Measurements from ENCODE around the gene POLR2H.

Gene POLR2H

DNA sequence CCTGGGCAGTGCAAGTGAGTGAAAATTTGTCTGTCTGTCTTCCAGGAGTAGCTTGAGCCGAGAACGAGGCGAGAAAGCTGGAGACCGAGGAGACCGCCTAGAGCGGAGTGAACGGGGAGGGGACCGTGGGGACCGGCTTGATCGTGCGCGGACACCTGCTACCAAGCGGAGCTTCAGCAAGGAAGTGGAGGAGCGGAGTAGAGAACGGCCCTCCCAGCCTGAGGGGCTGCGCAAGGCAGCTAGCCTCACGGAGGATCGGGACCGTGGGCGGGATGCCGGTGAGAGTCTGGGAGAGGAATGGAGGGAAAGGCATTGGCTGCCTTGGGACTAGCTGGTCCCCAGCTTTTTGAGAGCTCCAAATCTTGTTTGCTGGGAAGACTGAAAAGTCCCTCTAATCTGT, 34.3 kb upstream of the POLR2H start:
- Mint-ChIP-seq H3K27me3 (ENCODE audit: low read depth) (no peaks in the 10 kb centered on the region), H3K27ac (no peak overlapping the region), H3K4me3 (no peak overlapping the region), H3K9me3 (no peaks in the 10 kb centered on the region), H3K4me1 (ENCODE audit: low read depth) (peaks cover 9% of the 10 kb centered on the region), H3K36me3 (ENCODE audit: low read depth) (peaks cover 84% of the 10 kb centered on the region)
- DNase-seq (ENCODE audit: low spot score), result no peak

- H3K27ac Mint-ChIP-seq, result no peak overlapping the region
- DNase-seq (ENCODE audit: low spot score), result no peak
- H3K9me3 Mint-ChIP-seq, result no peaks in the 10 kb centered on the region
- peaks cover 23% of the 10 kb centered on the region for H3K4me1 Mint-ChIP-seq (ENCODE audit: low read depth)
- peaks cover 87% of the 10 kb centered on the region for H3K36me3 Mint-ChIP-seq (ENCODE audit: low read depth)
- H3K4me3 Mint-ChIP-seq, result no peak overlapping the region
- H3K27me3 Mint-ChIP-seq (ENCODE audit: low read depth), result no peaks in the 10 kb centered on the region
These were observed 33.0 kb upstream of the POLR2H start for GRCh38 chr3:184328516-184328915.

DNA sequence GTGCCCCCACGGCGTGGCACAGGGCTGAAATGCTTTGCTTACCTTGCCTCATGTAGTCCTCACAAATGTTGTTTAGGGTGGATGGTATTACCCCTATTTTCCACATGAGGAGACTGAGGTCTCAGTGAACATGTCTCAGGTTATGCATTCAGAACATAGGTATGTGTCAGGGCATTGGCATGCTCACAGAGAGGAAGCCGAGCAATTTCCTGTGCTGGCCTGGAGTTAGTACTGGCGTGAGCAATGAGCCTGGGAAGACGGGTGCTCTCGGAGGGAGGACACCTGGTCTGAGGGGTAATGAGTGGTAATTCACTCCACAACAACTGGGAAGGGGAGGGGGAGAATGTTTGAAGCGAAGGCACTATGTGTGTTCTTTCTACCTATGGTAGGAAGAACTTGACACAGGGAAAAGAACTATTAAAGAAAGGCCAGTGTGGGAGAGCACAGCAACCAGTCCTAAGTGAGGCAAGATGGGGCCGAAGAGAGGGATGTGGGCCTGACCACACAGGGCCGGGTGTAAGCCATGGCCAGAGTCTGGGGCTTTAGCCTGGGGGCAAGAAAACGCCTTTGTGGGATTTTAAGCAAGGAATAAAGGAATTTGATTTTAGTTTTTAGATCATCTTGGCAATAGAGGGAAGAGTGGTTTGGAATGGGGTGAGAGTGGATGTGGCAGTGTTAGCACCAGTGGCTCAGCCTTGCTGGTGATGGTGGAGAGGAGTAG, 29.0 kb upstream of the POLR2H start:
- no peak for DNase-seq (ENCODE audit: low spot score)
- peak overlapping the region; percentile 80 for H3K27ac Mint-ChIP-seq
- no peaks in the 10 kb centered on the region for H3K27me3 Mint-ChIP-seq (ENCODE audit: low read depth)
- H3K36me3 Mint-ChIP-seq (ENCODE audit: low read depth), result peaks cover 64% of the 10 kb centered on the region
- no peaks in the 10 kb centered on the region for H3K9me3 Mint-ChIP-seq
- H3K4me1 Mint-ChIP-seq (ENCODE audit: low read depth), result peaks cover 46% of the 10 kb centered on the region
- H3K4me3 Mint-ChIP-seq, result no peak overlapping the region

DNA sequence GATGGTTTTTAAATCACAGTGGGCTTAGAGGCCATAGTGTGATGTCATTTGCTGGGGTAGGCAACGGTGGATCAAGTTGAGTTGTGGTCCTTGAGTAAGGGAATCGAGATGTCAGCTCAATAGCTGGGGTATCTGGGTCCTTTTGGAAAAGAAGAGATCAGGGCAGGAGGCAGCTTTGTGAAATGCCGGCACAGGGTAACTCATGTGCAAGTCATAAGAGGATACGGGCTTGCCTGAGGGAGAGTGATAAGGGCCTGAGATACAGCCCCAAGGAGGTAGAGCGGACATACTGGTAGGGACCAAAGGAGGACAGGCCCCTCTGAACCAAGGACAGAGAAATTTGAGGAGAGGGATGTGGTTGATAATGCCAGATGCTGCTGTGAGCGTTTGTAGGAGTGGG, 28.3 kb upstream of the POLR2H start:
- H3K27me3 Mint-ChIP-seq (ENCODE audit: low read depth), result no peaks in the 10 kb centered on the region
- H3K9me3 Mint-ChIP-seq, result no peaks in the 10 kb centered on the region
- H3K27ac Mint-ChIP-seq, result peak overlapping the region; percentile 80
- no peak for DNase-seq (ENCODE audit: low spot score)
- no peak overlapping the region for H3K4me3 Mint-ChIP-seq
- H3K4me1 Mint-ChIP-seq (ENCODE audit: low read depth), result peaks cover 52% of the 10 kb centered on the region
- H3K36me3 Mint-ChIP-seq (ENCODE audit: low read depth), result peaks cover 59% of the 10 kb centered on the region

DNA sequence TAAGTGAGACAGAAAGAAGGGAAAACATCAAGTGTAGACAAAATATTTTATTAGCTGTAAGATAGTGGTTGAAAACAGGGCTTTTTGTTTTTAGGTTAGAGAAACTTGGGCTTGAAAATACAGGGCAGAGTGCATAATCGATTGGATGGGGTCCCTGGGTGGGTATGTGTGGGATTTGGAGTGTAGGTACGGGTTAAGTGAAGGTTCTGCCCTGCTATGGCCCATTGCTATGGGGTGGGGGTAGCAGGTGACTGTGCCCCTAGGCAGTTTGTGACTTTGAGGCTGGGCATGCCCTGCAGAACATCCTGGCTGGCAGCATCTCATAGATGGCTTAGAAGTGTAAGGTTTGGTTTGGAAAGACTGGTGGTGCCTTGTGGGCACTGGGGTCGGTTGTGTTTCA, 27.8 kb upstream of the POLR2H start:
- DNase-seq (ENCODE audit: low spot score), result no peak
- Mint-ChIP-seq H3K4me3 (peak overlapping the region; percentile 39), H3K4me1 (ENCODE audit: low read depth) (peaks cover 50% of the 10 kb centered on the region), H3K27ac (peak overlapping the region; percentile 80), H3K9me3 (no peaks in the 10 kb centered on the region), H3K36me3 (ENCODE audit: low read depth) (peaks cover 54% of the 10 kb centered on the region), H3K27me3 (ENCODE audit: low read depth) (no peaks in the 10 kb centered on the region)

DNA sequence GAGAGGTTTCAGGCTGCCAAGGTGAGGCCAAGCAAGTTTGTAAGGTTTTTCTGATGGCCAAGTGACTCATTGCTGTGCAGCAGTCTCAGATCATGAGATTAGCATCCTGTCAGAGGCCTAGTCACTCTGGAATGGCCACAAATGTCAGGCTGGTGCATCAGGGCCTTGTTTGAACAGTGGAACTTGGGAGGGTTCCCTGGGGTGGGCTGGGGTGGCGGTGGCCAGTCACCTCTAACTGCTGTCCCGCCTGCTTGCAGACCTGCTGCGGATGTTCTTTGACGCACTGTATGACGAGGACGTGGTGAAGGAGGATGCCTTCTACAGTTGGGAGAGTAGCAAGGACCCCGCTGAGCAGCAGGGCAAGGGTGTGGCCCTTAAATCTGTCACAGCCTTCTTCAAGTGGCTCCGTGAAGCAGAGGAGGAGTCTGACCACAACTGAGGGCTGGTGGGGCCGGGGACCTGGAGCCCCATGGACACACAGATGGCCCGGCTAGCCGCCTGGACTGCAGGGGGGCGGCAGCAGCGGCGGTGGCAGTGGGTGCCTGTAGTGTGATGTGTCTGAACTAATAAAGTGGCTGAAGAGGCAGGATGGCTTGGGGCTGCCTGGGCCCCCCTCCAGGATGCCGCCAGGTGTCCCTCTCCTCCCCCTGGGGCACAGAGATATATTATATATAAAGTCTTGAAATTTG, 26.9 kb upstream of the POLR2H start:
- DNase-seq (ENCODE audit: low spot score), result peak; percentile 67
- peaks cover 49% of the 10 kb centered on the region for H3K4me1 Mint-ChIP-seq (ENCODE audit: low read depth)
- H3K36me3 Mint-ChIP-seq (ENCODE audit: low read depth), result peaks cover 47% of the 10 kb centered on the region
- no peaks in the 10 kb centered on the region for H3K9me3 Mint-ChIP-seq
- H3K27ac Mint-ChIP-seq, result peak overlapping the region; percentile 80
- peak overlapping the region; percentile 37 for H3K4me3 Mint-ChIP-seq
- no peaks in the 10 kb centered on the region for H3K27me3 Mint-ChIP-seq (ENCODE audit: low read depth)

- H3K36me3 Mint-ChIP-seq (ENCODE audit: low read depth), result peaks cover 43% of the 10 kb centered on the region
- H3K4me1 Mint-ChIP-seq (ENCODE audit: low read depth), result peaks cover 49% of the 10 kb centered on the region
- H3K4me3 Mint-ChIP-seq, result peak overlapping the region; percentile 64
- peak overlapping the region; percentile 85 for H3K27ac Mint-ChIP-seq
- no peak for DNase-seq (ENCODE audit: low spot score)
- no peaks in the 10 kb centered on the region for H3K27me3 Mint-ChIP-seq (ENCODE audit: low read depth)
- H3K9me3 Mint-ChIP-seq, result no peaks in the 10 kb centered on the region
These were observed 26.2 kb upstream of the POLR2H start for GRCh38 chr3:184335291-184335660.

- Mint-ChIP-seq H3K9me3 (no peaks in the 10 kb centered on the region), H3K4me3 (peak overlapping the region; percentile 89), H3K4me1 (ENCODE audit: low read depth) (peaks cover 48% of the 10 kb centered on the region), H3K36me3 (ENCODE audit: low read depth) (peaks cover 40% of the 10 kb centered on the region), H3K27ac (peak overlapping the region; percentile 90), H3K27me3 (ENCODE audit: low read depth) (no peaks in the 10 kb centered on the region)
- DNase-seq (ENCODE audit: low spot score), result peak; percentile 85
These were observed 25.6 kb upstream of the POLR2H start for GRCh38 chr3:184335661-184336546.

- Mint-ChIP-seq H3K4me1 (ENCODE audit: low read depth) (peaks cover 45% of the 10 kb centered on the region), H3K9me3 (no peaks in the 10 kb centered on the region), H3K27ac (peak overlapping the region; percentile 90), H3K27me3 (ENCODE audit: low read depth) (no peaks in the 10 kb centered on the region), H3K36me3 (ENCODE audit: low read depth) (peaks cover 31% of the 10 kb centered on the region), H3K4me3 (peak overlapping the region; percentile 89)
- DNase-seq (ENCODE audit: low spot score), result no peak
These were observed 24.7 kb upstream of the POLR2H start for GRCh38 chr3:184336547-184337398.

GRCh38 chr3:184337399-184337714, 24.2 kb upstream of the POLR2H start, which contains the start of gene FAM131A:
FAM131A (plus strand) TSS chr3:184337600; CDS start chr3:184337631, 31 bp downstream.
- Mint-ChIP-seq H3K27ac (peak within 1 kb of the TSS; percentile 90), H3K4me1 (ENCODE audit: low read depth) (peaks cover 42% of the 10 kb centered on the region), H3K36me3 (ENCODE audit: low read depth) (peaks cover 25% of the 10 kb centered on the region)

DNA sequence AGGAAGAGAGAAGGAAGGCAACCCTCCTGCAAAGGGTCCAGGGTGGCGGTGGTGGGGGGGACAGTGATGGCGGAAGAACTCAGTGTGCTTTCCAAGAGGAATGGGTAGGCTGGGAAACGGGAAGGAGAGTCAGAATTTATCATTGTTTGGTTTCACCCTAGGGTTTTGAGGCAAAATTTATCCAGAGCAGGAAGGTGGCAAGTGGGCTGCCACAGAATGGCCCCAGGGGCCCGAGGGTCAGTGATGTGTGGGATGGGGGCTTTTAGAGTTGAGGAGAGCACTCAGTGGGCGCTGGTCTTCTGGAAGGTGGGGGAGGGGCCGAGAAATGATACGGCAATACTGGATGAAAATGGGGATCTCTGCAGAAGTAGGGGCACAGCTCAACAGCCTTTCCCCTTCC, 23.5 kb upstream of the POLR2H start:
- no peaks in the 10 kb centered on the region for H3K27me3 Mint-ChIP-seq (ENCODE audit: low read depth)
- H3K9me3 Mint-ChIP-seq, result no peaks in the 10 kb centered on the region
- no peak overlapping the region for H3K27ac Mint-ChIP-seq
- H3K36me3 Mint-ChIP-seq (ENCODE audit: low read depth), result peaks cover 19% of the 10 kb centered on the region
- H3K4me1 Mint-ChIP-seq (ENCODE audit: low read depth), result peaks cover 36% of the 10 kb centered on the region
- H3K4me3 Mint-ChIP-seq, result peak overlapping the region; percentile 8
- DNase-seq (ENCODE audit: low spot score), result no peak

More at GRCh38 chr3:184337399-184337714, 24.2 kb upstream of the POLR2H start, which contains the start of gene FAM131A:
- peak within 1 kb of the TSS; percentile 89 for H3K4me3 Mint-ChIP-seq
- no peak for DNase-seq (ENCODE audit: low spot score)
- H3K27me3 Mint-ChIP-seq (ENCODE audit: low read depth), result no peaks in the 10 kb centered on the region
- H3K9me3 Mint-ChIP-seq, result no peaks in the 10 kb centered on the region

DNA sequence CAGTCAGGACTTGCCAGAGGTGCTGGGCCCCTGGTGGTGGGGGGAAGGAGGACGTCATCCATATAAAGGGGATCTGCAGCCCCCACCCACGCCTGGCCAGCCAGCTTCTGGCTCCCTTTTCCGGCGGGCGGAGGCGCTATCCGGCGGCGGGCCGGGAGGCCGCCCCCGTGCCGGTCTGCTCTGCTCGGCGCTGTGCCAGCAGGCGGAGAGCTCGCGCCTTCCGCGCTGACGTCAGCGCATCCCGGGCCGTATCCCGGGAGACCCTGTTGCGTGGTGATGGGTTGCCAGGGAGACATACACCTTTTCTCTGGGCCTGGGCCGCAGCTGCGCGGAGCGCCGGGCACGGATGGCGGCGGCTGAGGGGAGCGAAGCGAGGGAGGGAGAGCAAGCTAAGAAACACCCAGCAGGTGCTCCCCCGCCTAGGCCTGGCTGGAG, 23.0 kb upstream of the POLR2H start:
- H3K27ac Mint-ChIP-seq, result no peak overlapping the region

DNA sequence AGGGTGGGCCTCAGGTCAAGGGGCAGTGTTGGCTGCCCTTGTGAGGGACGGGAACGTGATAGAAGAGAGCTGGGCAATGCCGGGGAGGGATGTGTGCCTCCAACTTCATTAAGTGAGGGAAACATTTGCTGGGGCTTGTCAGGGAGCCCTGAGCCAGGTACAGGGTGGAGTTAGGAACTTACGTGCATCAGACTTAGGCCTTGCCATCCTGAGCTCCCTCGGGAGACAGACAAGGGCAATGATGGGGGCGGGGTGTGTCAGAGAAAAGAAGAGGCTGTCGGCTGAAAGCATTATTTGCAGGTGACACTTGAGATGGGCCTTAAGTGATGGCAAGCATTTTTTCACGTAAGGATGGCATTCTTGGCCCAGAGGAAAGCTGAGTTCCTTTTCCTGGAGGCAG, 22.5 kb upstream of the POLR2H start:
- H3K9me3 Mint-ChIP-seq, result no peaks in the 10 kb centered on the region
- DNase-seq (ENCODE audit: low spot score), result no peak
- H3K27me3 Mint-ChIP-seq (ENCODE audit: low read depth), result no peaks in the 10 kb centered on the region
- no peak overlapping the region for H3K27ac Mint-ChIP-seq
- H3K36me3 Mint-ChIP-seq (ENCODE audit: low read depth), result peaks cover 9% of the 10 kb centered on the region
- H3K4me1 Mint-ChIP-seq (ENCODE audit: low read depth), result peaks cover 25% of the 10 kb centered on the region
- no peak overlapping the region for H3K4me3 Mint-ChIP-seq

More for the DNA sequence above, 23.0 kb upstream of the POLR2H start:
- Mint-ChIP-seq H3K27me3 (ENCODE audit: low read depth) (no peaks in the 10 kb centered on the region), H3K36me3 (ENCODE audit: low read depth) (peaks cover 13% of the 10 kb centered on the region), H3K4me1 (ENCODE audit: low read depth) (peaks cover 30% of the 10 kb centered on the region), H3K9me3 (no peaks in the 10 kb centered on the region), H3K4me3 (no peak overlapping the region)
- no peak for DNase-seq (ENCODE audit: low spot score)

All from T-helper 2 cell treated with Interferon-gamma antibody and Interleukin-4, amounts not matched to agents 5 μg/mL and 100 μg/mL, for 36 hours (primary cell).